ENCODE measurements around the gene DACT2. TPM values are rescaled to one million over a fixed set of nuclear protein-coding genes. Genes with fewer than 3 reads are reported as not detected.

Gene DACT2
- total RNA-seq, 1 experiment from 2014 or later = 21.1 TPM

- Mint-ChIP-seq H3K27ac (ENCODE audit: unreplicated experiment) (no peak overlapping the region), H3K9me3 (ENCODE audit: unreplicated experiment) (no peaks in the 10 kb centered on the region), H3K4me3 (ENCODE audit: unreplicated experiment) (peak overlapping the region; percentile 65), H3K36me3 (ENCODE audit: insufficient read depth, unreplicated experiment) (peaks cover 12% of the 10 kb centered on the region), H3K27me3 (ENCODE audit: insufficient read depth, unreplicated experiment) (no peaks in the 10 kb centered on the region), H3K4me1 (ENCODE audit: low read depth, unreplicated experiment) (peaks cover 12% of the 10 kb centered on the region)
- Histone ChIP-seq H3K27me3 (replicated peaks; ENCODE audit: control insufficient read depth, insufficient read depth, low read length) (no peaks in the 10 kb centered on the region), H3K4me1 (peaks cover 24% of the 10 kb centered on the region), H3K9me3 (no peaks in the 10 kb centered on the region), H3K36me3 (ENCODE audit: control insufficient read depth, insufficient read depth, low read length) (no peaks in the 10 kb centered on the region), H3K4me3 (ENCODE audit: low read depth, low read length) (no peak overlapping the region)
- ChIA-PET POLR2A (no interaction called here), CTCF (interaction anchor here (1.1 to 1.7 kb wide), 4 partner anchors 27 to 101 kb away, joined by 3 to 5 read pairs (median 4); no protein-coding TSS in a partner anchor)
- no TSS peak for BruUV-seq (replicated peaks)
- intact Hi-C loops (cut with micrococcal nuclease; ENCODE audit: unreplicated experiment) = loop anchor here (1.0 kb wide), 2 partner anchors 28 to 37 kb away; no protein-coding TSS in a partner anchor
- TF ChIP-seq, protein P1, sequence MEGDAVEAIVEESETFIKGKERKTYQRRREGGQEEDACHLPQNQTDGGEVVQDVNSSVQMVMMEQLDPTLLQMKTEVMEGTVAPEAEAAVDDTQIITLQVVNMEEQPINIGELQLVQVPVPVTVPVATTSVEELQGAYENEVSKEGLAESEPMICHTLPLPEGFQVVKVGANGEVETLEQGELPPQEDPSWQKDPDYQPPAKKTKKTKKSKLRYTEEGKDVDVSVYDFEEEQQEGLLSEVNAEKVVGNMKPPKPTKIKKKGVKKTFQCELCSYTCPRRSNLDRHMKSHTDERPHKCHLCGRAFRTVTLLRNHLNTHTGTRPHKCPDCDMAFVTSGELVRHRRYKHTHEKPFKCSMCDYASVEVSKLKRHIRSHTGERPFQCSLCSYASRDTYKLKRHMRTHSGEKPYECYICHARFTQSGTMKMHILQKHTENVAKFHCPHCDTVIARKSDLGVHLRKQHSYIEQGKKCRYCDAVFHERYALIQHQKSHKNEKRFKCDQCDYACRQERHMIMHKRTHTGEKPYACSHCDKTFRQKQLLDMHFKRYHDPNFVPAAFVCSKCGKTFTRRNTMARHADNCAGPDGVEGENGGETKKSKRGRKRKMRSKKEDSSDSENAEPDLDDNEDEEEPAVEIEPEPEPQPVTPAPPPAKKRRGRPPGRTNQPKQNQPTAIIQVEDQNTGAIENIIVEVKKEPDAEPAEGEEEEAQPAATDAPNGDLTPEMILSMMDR (IDR thresholded peaks at IDR 0.05; ENCODE audit: insufficient read depth in 1 of 2, low read depth in 1 of 2, low read length in 1 of 2, severe bottlenecking in 1 of 2, unreplicated experiment in 1 of 2) = no peak
- no peak for DNase-seq
Observed at GRCh38 chr6:168302534-168302933, 17.0 kb downstream of the DACT2 start.

DNA sequence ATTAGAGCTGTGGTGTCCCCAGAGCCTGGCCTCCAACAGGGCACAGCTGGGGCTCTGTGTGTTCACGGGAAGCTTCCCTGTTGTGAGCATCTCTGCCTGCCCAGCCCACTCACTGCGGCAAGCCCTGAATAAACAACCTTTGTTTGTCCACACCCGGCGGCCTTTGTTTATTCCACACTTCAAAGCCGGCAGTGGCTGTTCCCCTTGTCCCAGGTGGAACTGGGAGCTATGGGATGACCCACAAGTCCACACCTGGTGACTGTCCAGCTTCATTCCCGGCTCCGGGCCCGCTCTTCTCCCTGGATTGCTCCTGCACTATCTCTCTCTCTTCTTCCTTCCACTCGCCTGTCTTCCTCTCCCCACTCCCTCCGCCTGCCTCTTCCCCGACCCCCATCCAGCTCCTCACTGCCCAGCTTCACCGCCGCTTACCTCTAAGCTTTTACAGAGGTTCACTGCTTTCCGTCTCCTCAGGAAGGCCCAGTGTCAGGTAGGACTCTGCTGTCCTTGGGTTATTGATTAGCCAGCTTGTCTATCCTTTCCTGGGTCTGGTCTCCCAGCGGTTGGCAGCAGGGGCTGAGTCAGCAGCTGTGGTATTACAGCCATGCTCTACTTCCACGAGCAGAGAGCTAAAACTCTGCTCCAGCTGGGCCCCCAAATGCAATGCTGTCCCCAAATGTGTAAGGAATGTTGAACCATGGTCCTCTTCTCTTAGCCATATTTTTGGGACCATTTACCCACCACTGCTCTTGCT is 17.8 kb downstream of the DACT2 start:
- Mint-ChIP-seq H3K36me3 (ENCODE audit: insufficient read depth, unreplicated experiment) (peaks cover 7% of the 10 kb centered on the region), H3K27ac (ENCODE audit: unreplicated experiment) (peak overlapping the region; percentile 42), H3K4me3 (ENCODE audit: unreplicated experiment) (peak overlapping the region; percentile 65), H3K27me3 (ENCODE audit: insufficient read depth, unreplicated experiment) (no peaks in the 10 kb centered on the region), H3K9me3 (ENCODE audit: unreplicated experiment) (no peaks in the 10 kb centered on the region), H3K4me1 (ENCODE audit: low read depth, unreplicated experiment) (peaks cover 12% of the 10 kb centered on the region)
- Histone ChIP-seq H3K36me3 (ENCODE audit: control insufficient read depth, insufficient read depth, low read length) (no peaks in the 10 kb centered on the region), H3K4me1 (peaks cover 24% of the 10 kb centered on the region), H3K27me3 (replicated peaks; ENCODE audit: control insufficient read depth, insufficient read depth, low read length) (no peaks in the 10 kb centered on the region), H3K4me3 (ENCODE audit: low read depth, low read length) (peak overlapping the region; percentile 20), H3K9me3 (no peaks in the 10 kb centered on the region)
- DNase-seq = peak; percentile 73 to 75
- TF ChIP-seq, protein P1 (IDR thresholded peaks at IDR 0.05; ENCODE audit: insufficient read depth in 1 of 2, low read depth in 1 of 2, low read length in 1 of 2, severe bottlenecking in 1 of 2, unreplicated experiment in 1 of 2) = no peak
- no TSS peak for BruUV-seq (replicated peaks)
- POLR2A ChIA-PET = no interaction called here
- CTCF ChIA-PET = interaction anchor here (1.0 to 1.7 kb wide), 6 partner anchors 27 to 107 kb away, joined by 3 to 5 read pairs (median 4); no protein-coding TSS in a partner anchor
- intact Hi-C loops (cut with micrococcal nuclease; ENCODE audit: unreplicated experiment) = loop anchor here (1.0 to 2.0 kb wide), 3 partner anchors 21 to 37 kb away; no protein-coding TSS in a partner anchor

DNA sequence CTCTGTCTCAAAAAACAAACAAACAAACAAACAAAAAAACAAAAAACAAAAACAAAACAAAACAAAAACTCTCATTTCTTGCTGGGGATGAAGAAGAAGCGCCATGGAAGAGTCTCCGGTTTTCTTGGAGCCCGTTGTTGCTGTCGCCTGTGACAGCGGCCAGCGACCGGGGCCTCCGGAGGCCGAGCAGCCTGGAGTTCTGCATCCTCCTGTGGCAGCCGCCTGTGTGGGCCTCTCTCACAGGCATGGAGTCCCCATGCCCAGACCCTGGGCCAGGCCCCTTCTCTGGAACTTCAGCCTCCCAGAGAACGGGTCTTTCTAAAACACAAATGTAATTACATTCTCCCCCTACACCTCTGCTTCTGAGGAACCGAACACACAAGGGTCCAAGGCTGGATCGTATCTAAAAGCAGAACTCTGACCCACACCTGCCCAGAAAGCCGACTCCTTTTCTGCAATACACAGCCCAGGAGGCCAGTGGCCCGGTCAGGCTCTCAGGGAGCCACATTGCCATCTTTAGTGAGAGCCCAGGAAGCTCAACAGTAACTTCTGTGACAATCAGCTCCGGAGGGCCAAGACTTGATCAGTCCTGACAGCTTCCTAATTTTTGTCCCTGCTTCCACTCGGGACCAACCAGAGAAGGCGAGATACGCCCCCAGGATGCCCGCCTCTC is 18.5 kb downstream of the DACT2 start:
- POLR2A ChIA-PET = no interaction called here
- Histone ChIP-seq H3K9me3 (no peaks in the 10 kb centered on the region), H3K4me1 (peaks cover 24% of the 10 kb centered on the region), H3K36me3 (ENCODE audit: control insufficient read depth, insufficient read depth, low read length) (no peaks in the 10 kb centered on the region), H3K27me3 (replicated peaks; ENCODE audit: control insufficient read depth, insufficient read depth, low read length) (no peaks in the 10 kb centered on the region), H3K4me3 (ENCODE audit: low read depth, low read length) (peak overlapping the region; percentile 20; the same call in 1 of the 2 replicates)
- intact Hi-C loops (cut with micrococcal nuclease; ENCODE audit: unreplicated experiment) = loop anchor here (2.0 kb wide), 1 partner anchor 22 kb away; no protein-coding TSS in a partner anchor
- Mint-ChIP-seq H3K4me3 (ENCODE audit: unreplicated experiment) (peak overlapping the region; percentile 65), H3K4me1 (ENCODE audit: low read depth, unreplicated experiment) (peaks cover 12% of the 10 kb centered on the region), H3K9me3 (ENCODE audit: unreplicated experiment) (no peaks in the 10 kb centered on the region), H3K27me3 (ENCODE audit: insufficient read depth, unreplicated experiment) (no peaks in the 10 kb centered on the region), H3K27ac (ENCODE audit: unreplicated experiment) (peak overlapping the region; percentile 42), H3K36me3 (ENCODE audit: insufficient read depth, unreplicated experiment) (no peaks in the 10 kb centered on the region)
- TF ChIP-seq, protein P1 (IDR thresholded peaks at IDR 0.05; ENCODE audit: insufficient read depth in 1 of 2, low read depth in 1 of 2, low read length in 1 of 2, severe bottlenecking in 1 of 2, unreplicated experiment in 1 of 2) = no peak
- CTCF ChIA-PET = interaction anchor here (1.0 to 1.7 kb wide), 6 partner anchors 26 to 107 kb away, joined by 3 to 5 read pairs (median 4); no protein-coding TSS in a partner anchor
- DNase-seq = no peak
- BruUV-seq (replicated peaks) = no TSS peak

Measured in Caco-2 (cell line).